CD4-positive, alpha-beta T cell (primary cell): Measurements from ENCODE around the gene KRTAP10-5. TPM values are rescaled to one million over a fixed set of nuclear protein-coding genes. Genes with fewer than 3 reads are reported as not detected.

ENCODE experiments used
- ATAC-seq: fragments of 200-7000 bp; cut with Tn5 transposase; one replicate; pipeline ENCODE4 v1.10.0; 2022; ENCODE audit warnings: mild to moderate bottlenecking; ENCODE audit not compliant: poor library complexity
- CTCF ChIA-PET: fragments of 350-600 bp; sonication (Branson Sonifier 250); formaldehyde crosslinking; loops from one replicate; lab custom pipeline; 2021; ENCODE audit warnings: antibody characterized with exemption, inconsistent platforms; lab: Charles Lee
- POLR2A ChIA-PET: fragments of 350-600 bp; sonication (Branson Sonifier 250); formaldehyde crosslinking; loops from one replicate; lab custom pipeline; 2021; ENCODE audit warnings: antibody characterized with exemption, inconsistent platforms; lab: Charles Lee
- DNase-seq, 14 experiments: peaks; one replicate each; pipeline ENCODE4 v3.0.0-alpha.2; 2013 to 2020; ENCODE audit warnings: mixed read lengths in 2 of 14
- H3K27ac ChIP-seq, 2 donors: one replicate each; pipeline versions ENCODE4 v1.5.1 to v1.7.0; 2013; ENCODE audit warnings: low read length in 2 of 2, low read depth in 1 of 2, mild to moderate bottlenecking in 1 of 2
- H3K27me3 ChIP-seq, 2 experiments: 1 replicate in 1 of 2; 2 replicates in 1 of 2; pipeline versions ENCODE4 v1.6.1 to v1.7.0; 2013; ENCODE audit warnings: low read length in 2 of 2, control low read depth in 1 of 2, mild to moderate bottlenecking in 1 of 2, moderate library complexity in 1 of 2; ENCODE audit not compliant: insufficient read depth in 2 of 2, control insufficient read depth in 1 of 2
- H3K36me3 ChIP-seq: one replicate; pipeline ENCODE4 v1.6.1; 2013; ENCODE audit warnings: low read length, control low read depth; ENCODE audit not compliant: insufficient read depth
- H3K4me1 ChIP-seq: one replicate; pipeline ENCODE4 v1.6.1; 2013; ENCODE audit warnings: low read length, control low read depth; ENCODE audit not compliant: insufficient read depth
- H3K4me3 ChIP-seq: one replicate; pipeline ENCODE4 v1.5.1; 2013; ENCODE audit warnings: mild to moderate bottlenecking, low read length, moderate library complexity
- H3K9me3 ChIP-seq, 2 experiments: 1 replicate in 1 of 2; 2 replicates in 1 of 2; pipeline versions ENCODE4 v1.6.1 to v1.7.0; 2013; ENCODE audit warnings: low read length in 2 of 2, mild to moderate bottlenecking in 2 of 2, control low read depth in 1 of 2, moderate library complexity in 1 of 2; ENCODE audit not compliant: control insufficient read depth in 1 of 2, insufficient read depth in 1 of 2
- H3K27ac Mint-ChIP-seq: one replicate; pipeline ENCODE4 v1.8.0; 2020; ENCODE audit warnings: mixed read lengths
- H3K27me3 Mint-ChIP-seq: one replicate; pipeline ENCODE4 v1.8.0; 2021; ENCODE audit warnings: mixed read lengths
- H3K36me3 Mint-ChIP-seq: one replicate; pipeline ENCODE4 v1.8.0; 2021; ENCODE audit warnings: low read depth, mixed read lengths
- H3K4me1 Mint-ChIP-seq: one replicate; pipeline ENCODE4 v1.8.0; 2021; ENCODE audit warnings: low read depth, mixed read lengths
- H3K4me3 Mint-ChIP-seq: one replicate; pipeline ENCODE4 v1.8.0; 2020; ENCODE audit warnings: mild to moderate bottlenecking, mixed read lengths
- H3K9me3 Mint-ChIP-seq: one replicate; pipeline ENCODE4 v1.8.0; 2020; ENCODE audit warnings: mixed read lengths
- intact Hi-C, 2 experiments: fragments of 100-400 bp; cut with DNase I in 1 of 2; cut with micrococcal nuclease in 1 of 2; formaldehyde crosslinking; loops; one replicate each; pipeline versions ENCODE4 v1.15.1 to v1.9.0; 2023 to 2025; cut with DNase I, micrococcal nuclease
- total RNA-seq, 174 experiments: library from RNA in 2 of 174; stranded (reverse) in 2 of 174; gene quantifications; one replicate each; pipeline ENCODE4 v1.2.3 and lab custom pipeline; 2021 to 2026
- TF ChIP-seq, protein P1 (sequence below): fragments of 200-600 bp; IDR thresholded peaks from one replicate; pipeline ENCODE4 v1.8.0; 2022; ENCODE audit warnings: antibody characterized with exemption, mild to moderate bottlenecking

Gene KRTAP10-5
- total RNA-seq, 2 experiments from 2014 or later, result not detected

DNA sequence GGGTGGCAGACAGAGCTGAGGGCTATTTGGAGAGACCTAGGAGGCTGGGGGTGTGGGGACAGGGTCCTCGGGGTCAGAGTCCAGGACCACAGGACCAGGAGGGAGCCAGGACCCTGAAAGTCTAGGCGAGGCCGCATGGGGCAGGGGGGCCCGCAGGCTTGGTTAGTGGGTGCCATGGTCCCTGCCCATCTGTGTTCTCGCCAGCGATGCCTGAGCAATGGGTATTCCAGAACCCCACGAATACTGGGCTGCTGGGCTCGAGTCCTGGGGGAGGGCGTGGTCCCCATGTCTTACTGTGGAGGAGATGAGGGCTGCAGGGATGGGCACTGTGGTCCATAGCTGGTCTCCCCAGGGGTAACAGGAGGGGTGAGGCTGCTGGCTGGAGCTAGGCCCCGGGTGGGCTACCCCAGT is 9.9 kb upstream of the KRTAP10-5 start:
- Mint-ChIP-seq H3K27ac (no peak overlapping the region), H3K4me3 (no peak overlapping the region), H3K4me1 (no peaks in the 10 kb centered on the region), H3K27me3 (peaks cover 37% of the 10 kb centered on the region), H3K36me3 (no peaks in the 10 kb centered on the region), H3K9me3 (no peaks in the 10 kb centered on the region)
- peaks cover 0 to 14% of the 10 kb centered on the region in 2 experiments for H3K27me3 ChIP-seq
- H3K4me3 ChIP-seq, result no peak overlapping the region
- POLR2A ChIA-PET, result no interaction called here
- CTCF ChIA-PET, result no interaction called here
- DNase-seq, result no peak
- no peak overlapping the region for H3K27ac ChIP-seq
- no peaks in the 10 kb centered on the region for H3K36me3 ChIP-seq
- ATAC-seq, result no peak
- H3K4me1 ChIP-seq, result no peaks in the 10 kb centered on the region
- peaks cover 0 to 3% of the 10 kb centered on the region in 2 experiments for H3K9me3 ChIP-seq
- TF ChIP-seq, protein P1, sequence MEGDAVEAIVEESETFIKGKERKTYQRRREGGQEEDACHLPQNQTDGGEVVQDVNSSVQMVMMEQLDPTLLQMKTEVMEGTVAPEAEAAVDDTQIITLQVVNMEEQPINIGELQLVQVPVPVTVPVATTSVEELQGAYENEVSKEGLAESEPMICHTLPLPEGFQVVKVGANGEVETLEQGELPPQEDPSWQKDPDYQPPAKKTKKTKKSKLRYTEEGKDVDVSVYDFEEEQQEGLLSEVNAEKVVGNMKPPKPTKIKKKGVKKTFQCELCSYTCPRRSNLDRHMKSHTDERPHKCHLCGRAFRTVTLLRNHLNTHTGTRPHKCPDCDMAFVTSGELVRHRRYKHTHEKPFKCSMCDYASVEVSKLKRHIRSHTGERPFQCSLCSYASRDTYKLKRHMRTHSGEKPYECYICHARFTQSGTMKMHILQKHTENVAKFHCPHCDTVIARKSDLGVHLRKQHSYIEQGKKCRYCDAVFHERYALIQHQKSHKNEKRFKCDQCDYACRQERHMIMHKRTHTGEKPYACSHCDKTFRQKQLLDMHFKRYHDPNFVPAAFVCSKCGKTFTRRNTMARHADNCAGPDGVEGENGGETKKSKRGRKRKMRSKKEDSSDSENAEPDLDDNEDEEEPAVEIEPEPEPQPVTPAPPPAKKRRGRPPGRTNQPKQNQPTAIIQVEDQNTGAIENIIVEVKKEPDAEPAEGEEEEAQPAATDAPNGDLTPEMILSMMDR, result no peak
- intact Hi-C loops, result no loop called here

DNA sequence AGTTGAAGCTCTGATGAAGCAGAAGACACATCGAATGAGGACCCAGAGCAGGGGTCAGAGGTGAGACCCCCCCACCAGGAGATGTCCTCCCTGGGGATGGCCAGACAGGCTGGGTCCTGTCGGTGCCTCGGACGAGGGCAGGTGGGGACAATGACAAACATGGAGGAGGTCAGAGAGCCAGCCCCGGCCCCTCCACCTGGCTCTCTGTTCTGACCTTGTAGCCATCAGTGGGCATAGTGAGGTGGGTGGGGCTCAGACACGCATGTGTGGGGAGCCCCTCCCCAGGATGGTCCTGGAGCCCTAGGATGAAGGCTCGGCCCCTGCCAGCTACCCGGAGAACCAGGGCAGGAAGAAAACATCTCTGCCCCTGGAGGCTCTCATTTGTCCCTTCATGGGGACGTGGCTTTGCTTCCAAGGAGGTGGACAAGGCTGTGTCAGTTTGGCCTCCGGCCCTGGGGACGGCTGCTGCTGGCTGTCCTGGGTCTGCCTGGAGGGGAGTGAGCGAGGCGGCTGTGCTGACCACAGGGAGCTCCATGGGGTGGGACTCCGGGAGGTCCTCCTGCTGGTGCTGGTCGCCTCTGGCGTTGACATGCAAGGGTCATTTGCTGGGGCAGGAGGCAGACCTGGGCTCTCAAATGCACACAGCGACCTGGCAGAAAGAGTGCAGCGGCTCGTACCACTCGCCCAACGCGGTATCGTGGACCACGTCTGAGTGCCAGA is 9.3 kb upstream of the KRTAP10-5 start:
- Mint-ChIP-seq H3K36me3 (no peaks in the 10 kb centered on the region), H3K4me1 (no peaks in the 10 kb centered on the region), H3K27ac (no peak overlapping the region), H3K9me3 (no peaks in the 10 kb centered on the region), H3K27me3 (peaks cover 41% of the 10 kb centered on the region), H3K4me3 (no peak overlapping the region)
- Histone ChIP-seq H3K36me3 (no peaks in the 10 kb centered on the region), H3K9me3 (peaks cover 0 to 3% of the 10 kb centered on the region in 2 experiments), H3K27me3 (peaks cover 0 to 15% of the 10 kb centered on the region in 2 experiments), H3K27ac (no peak overlapping the region), H3K4me3 (no peak overlapping the region), H3K4me1 (no peaks in the 10 kb centered on the region)
- ChIA-PET POLR2A (no interaction called here), CTCF (no interaction called here)
- TF ChIP-seq, protein P1, result no peak
- DNase-seq (no peak), ATAC-seq (no peak)
- intact Hi-C loops, result no loop called here

DNA sequence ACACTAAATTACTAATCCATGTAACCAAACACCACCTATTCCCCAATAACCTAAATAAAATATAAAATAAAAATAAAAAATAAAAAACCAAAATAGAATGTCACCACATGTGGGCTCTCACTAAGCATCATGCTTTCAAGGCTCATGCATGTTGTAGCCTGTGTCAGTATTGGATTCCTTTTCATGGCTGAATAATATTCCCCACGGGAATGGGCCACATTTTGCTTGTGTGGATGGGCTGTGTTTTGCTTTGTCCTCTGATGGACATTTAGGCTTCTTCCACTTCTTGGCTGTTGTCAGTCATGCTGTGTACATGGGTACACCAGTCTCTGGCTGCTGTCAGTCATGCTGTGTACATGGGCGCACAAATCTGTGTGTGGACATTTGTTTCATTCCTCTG is 8.7 kb upstream of the KRTAP10-5 start:
- Mint-ChIP-seq H3K27ac (no peak overlapping the region), H3K4me1 (peaks cover 6% of the 10 kb centered on the region), H3K4me3 (no peak overlapping the region), H3K36me3 (no peaks in the 10 kb centered on the region), H3K9me3 (no peaks in the 10 kb centered on the region), H3K27me3 (peaks cover 46% of the 10 kb centered on the region)
- DNase-seq, result no peak
- Histone ChIP-seq H3K4me1 (no peaks in the 10 kb centered on the region), H3K4me3 (no peak overlapping the region), H3K36me3 (no peaks in the 10 kb centered on the region), H3K27me3 (peaks cover 0 to 15% of the 10 kb centered on the region in 2 experiments), H3K27ac (no peak overlapping the region), H3K9me3 (peaks cover 0 to 3% of the 10 kb centered on the region in 2 experiments)
- ChIA-PET CTCF (no interaction called here), POLR2A (no interaction called here)
- TF ChIP-seq, protein P1, result no peak
- ATAC-seq, result no peak
- intact Hi-C loops, result no loop called here
